GM12878 (cell line): ENCODE measurements around the gene CSNK1G3. TPM values are rescaled to one million over a fixed set of nuclear protein-coding genes. Genes with fewer than 3 reads are reported as not detected.
A peak's percentile ranks its signal among the peaks of the same experiment; 100 is the strongest.

Experiments
- ATF2 ChIP-seq: IDR thresholded peaks from 2 replicates; pipeline ENCODE4 v1.6.1; 2012; ENCODE audit warnings: low read length, inconsistent platforms
- BRCA1 ChIP-seq: IDR thresholded peaks from 2 replicates; pipeline ENCODE4 v1.6.1; 2011; ENCODE audit warnings: low read depth, low read length, improper control_type of control experiment
- CHD2 ChIP-seq: IDR thresholded peaks from 2 replicates; pipeline ENCODE4 v1.6.1; 2011; ENCODE audit warnings: low read depth, low read length, improper control_type of control experiment, borderline replicate concordance
- CREM ChIP-seq: IDR thresholded peaks from 2 replicates; pipeline ENCODE4 v1.6.1; 2014; ENCODE audit warnings: antibody characterized with exemption, low read depth
- DPF2 ChIP-seq: fragments of 450-650 bp; IDR thresholded peaks from 2 replicates; pipeline ENCODE4 v1.6.1; 2017; ENCODE audit warnings: mild to moderate bottlenecking
- E2F4 ChIP-seq: IDR thresholded peaks from 2 replicates; pipeline ENCODE4 v1.6.1; 2012; ENCODE audit warnings: low read depth, low read length, improper control_type of control experiment
- ETV6 ChIP-seq, 2 experiments: fragments of 450-650 bp in 1 of 2; IDR thresholded peaks in 1 of 2; conservative IDR thresholded peaks in 1 of 2; 2 replicates each; pipeline ENCODE4 v1.6.1; 2014; ENCODE audit warnings: antibody characterized with exemption in 1 of 2, borderline replicate concordance in 1 of 2, low read depth in 1 of 2, mild to moderate bottlenecking in 1 of 2, moderate library complexity in 1 of 2
- EZH2 ChIP-seq: IDR thresholded peaks from 2 replicates; pipeline ENCODE4 v1.6.1; 2012; ENCODE audit warnings: low read depth, mild to moderate bottlenecking, control low read depth, inconsistent platforms, low read length, borderline replicate concordance; ENCODE audit not compliant: control insufficient read depth
- FOXK2 ChIP-seq: fragments of 450-650 bp; IDR thresholded peaks from 2 replicates; pipeline ENCODE4 v1.6.1; 2017; ENCODE audit warnings: mild to moderate bottlenecking, moderate library complexity
- HDGF ChIP-seq: fragments of 450-650 bp; IDR thresholded peaks from 2 replicates; pipeline ENCODE4 v1.6.1; 2016; ENCODE audit warnings: antibody characterized with exemption
- IRF3 ChIP-seq: fragments of 450-650 bp; IDR thresholded peaks from 2 replicates; pipeline ENCODE4 v1.6.1; 2014; ENCODE audit warnings: mild to moderate bottlenecking
- LARP7 ChIP-seq: fragments of 450-650 bp; IDR thresholded peaks from 2 replicates; pipeline ENCODE4 v1.6.1; 2017; ENCODE audit warnings: mild to moderate bottlenecking
- MXI1 ChIP-seq: fragments of 150-350 bp; IDR thresholded peaks from 2 replicates; pipeline ENCODE4 v1.6.1; 2011; ENCODE audit warnings: low read depth, mild to moderate bottlenecking, inconsistent platforms, low read length, improper control_type of control experiment
- PKNOX1 ChIP-seq: fragments of 450-650 bp; IDR thresholded peaks from 2 replicates; pipeline ENCODE4 v1.6.1; 2016; ENCODE audit warnings: mild to moderate bottlenecking
- SPI1 ChIP-seq: IDR thresholded peaks from 2 replicates; pipeline ENCODE4 v1.6.1; 2011; ENCODE audit warnings: low read depth, mild to moderate bottlenecking, low read length, moderate library complexity, borderline replicate concordance; ENCODE audit not compliant: insufficient read depth
- STAT1 ChIP-seq: fragments of 450-650 bp; conservative IDR thresholded peaks from 2 replicates; pipeline ENCODE4 v1.6.1; 2014; ENCODE audit warnings: antibody characterized with exemption, mild to moderate bottlenecking
- TBL1XR1 ChIP-seq: IDR thresholded peaks from 2 replicates; pipeline ENCODE4 v1.6.1; 2012; ENCODE audit warnings: low read depth, low read length, improper control_type of control experiment
- TCF7 ChIP-seq: IDR thresholded peaks from 2 replicates; pipeline ENCODE4 v1.6.1; 2014; ENCODE audit warnings: antibody characterized with exemption, borderline replicate concordance
- ZBTB40 ChIP-seq: fragments of 450-650 bp; IDR thresholded peaks from 2 replicates; pipeline ENCODE4 v1.6.1; 2016; ENCODE audit warnings: mild to moderate bottlenecking, moderate library complexity, borderline replicate concordance
- ZNF622 ChIP-seq: fragments of 450-650 bp; IDR thresholded peaks from 2 replicates; pipeline ENCODE4 v1.6.1; 2017; ENCODE audit warnings: mild to moderate bottlenecking, inconsistent platforms
- ZSCAN29 ChIP-seq: fragments of 450-650 bp; IDR thresholded peaks from 2 replicates; pipeline ENCODE4 v1.6.1; 2017; ENCODE audit warnings: mild to moderate bottlenecking, moderate library complexity
- polyA plus RNA-seq, 11 experiments: library from polyadenylated mRNA; depleted of rRNA in 4 of 11; unstranded in 6 of 11; stranded (reverse) in 5 of 11; fragments of >200 nt; fragmentation: Nextera tagmentation in 4 of 11; fragmentation: Illumina TruSeq in 1 of 11; extraction: Ambion mirVana in 4 of 11; extraction: Trizol in 1 of 11; gene quantifications; 1 replicate in 1 of 11; 2 replicates in 10 of 11; pipeline versions ENCODE4 v1.2.1 to v1.2.3, GENCODE V29; 2011 to 2016; ENCODE audit warnings: inconsistent platforms in 2 of 11, missing spikeins in 2 of 11, low read depth in 1 of 11
- total RNA-seq, 4 experiments: library from RNA; depleted of rRNA in 3 of 4; stranded (reverse); fragments of >200 nt in 3 of 4; fragmentation: Illumina TruSeq in 1 of 4; extraction: Trizol in 1 of 4; gene quantifications; 2 replicates each; pipeline versions ENCODE4 v1.2.1 to v1.2.3, GENCODE V29; 2013 to 2021

Gene CSNK1G3
- total and polyA plus RNA-seq, 10 of the 15 experiments (the other 5 are each of a cell fraction or from before 2014, with no cell fraction given): 7.4 to 24.1 (median 17.9) TPM

- TF ChIP-seq ATF2 (peak; percentile 91), MXI1 (peak; percentile 53; the same call in 1 of the 2 replicates), ZNF622 (no peak), HDGF (no peak), TCF7 (no peak), ZBTB40 (no peak; the same call in 1 of the 2 replicates), PKNOX1 (no peak), ETV6 (conservative IDR thresholded peaks at IDR 0.05 in 1 of 2, IDR thresholded peaks at IDR 0.05 in 1 of 2; ENCODE audit: borderline replicate concordance in 1 of 2, low read depth in 1 of 2) (no peak), LARP7 (no peak), E2F4 (no peak), ZSCAN29 (no peak), TBL1XR1 (peak; percentile 77; the same call in 1 of the 2 replicates), IRF3 (no peak), CHD2 (no peak), STAT1 (no peak), DPF2 (peak; percentile 91), SPI1 (peak; percentile 85), CREM (peak; percentile 58; the same call in 1 of the 2 replicates), FOXK2 (no peak), BRCA1 (no peak), EZH2 (no peak)
Observed at GRCh38 chr5:123520677-123521247, 8.8 kb downstream of the CSNK1G3 start (continued).
